HFF-Myc (cell line): Measurements from ENCODE around the gene VAMP5.
A peak's percentile ranks its signal among the peaks of the same experiment; 100 is the strongest.

Experiments
- DNase-seq: peaks from one replicate; pipeline ENCODE4 v3.0.0-alpha.2; 2011; ENCODE audit warnings: low read depth; ENCODE audit errors: extremely low read depth
- H3K4me3 ChIP-seq: replicated peaks from 2 replicates; pipeline ENCODE4 v1.5.1; 2011; ENCODE audit warnings: low read depth, mild to moderate bottlenecking, control low read depth, low read length
- CTCF ChIP-seq: IDR thresholded peaks from 2 replicates; pipeline ENCODE4 v1.5.1; 2012; ENCODE audit warnings: mild to moderate bottlenecking, low read depth, low read length, control low read depth; ENCODE audit errors: missing control alignments

Gene VAMP5

GRCh38 chr2:85604568-85605339, 20.5 kb downstream of the VAMP5 start:
- no peak for DNase-seq
- no peak overlapping the region for H3K4me3 ChIP-seq
- no peak for TF ChIP-seq CTCF

- TF ChIP-seq CTCF, result no peak
- H3K4me3 ChIP-seq, result no peak overlapping the region
- DNase-seq, result peak; percentile 40
Measured at GRCh38 chr2:85605406-85606115, 21.3 kb downstream of the VAMP5 start.

- H3K4me3 ChIP-seq, result no peak overlapping the region
- DNase-seq, result no peak
- no peak for TF ChIP-seq CTCF
Measured at GRCh38 chr2:85606116-85606455, 21.9 kb downstream of the VAMP5 start.

GRCh38 chr2:85607268-85608215, 23.3 kb downstream of the VAMP5 start:
- no peak for TF ChIP-seq CTCF
- no peak overlapping the region for H3K4me3 ChIP-seq
- DNase-seq, result no peak

GRCh38 chr2:85611217-85611704, 27.0 kb downstream of the VAMP5 start:
- peak overlapping the region; percentile 63 for H3K4me3 ChIP-seq
- DNase-seq, result no peak
- no peak for TF ChIP-seq CTCF

- peak; percentile 53 for DNase-seq
- peak within 1 kb of the TSS; percentile 63 for H3K4me3 ChIP-seq
- TF ChIP-seq CTCF, result no peak
Measured at GRCh38 chr2:85611705-85612587, 27.7 kb downstream of the VAMP5 start, which contains the start of gene C2orf68. Gene C2orf68, minus strand, starts transcription at chr2:85612066. Its CDS starts 82 bp downstream, at chr2:85611984.
